K562 (cell line): Measurements from ENCODE around the gene UCN. TPM values are rescaled to one million over a fixed set of nuclear protein-coding genes. Genes with fewer than 3 reads are reported as not detected.

Experiments
- ARID3B ChIP-seq: fragments of 250-450 bp; sonication (Bioruptor Pico); IDR thresholded peaks from 2 replicates; pipeline ENCODE4 v1.4.0; 2020; ENCODE audit warnings: borderline replicate concordance
- C11orf30 ChIP-seq: fragments of 450-650 bp; IDR thresholded peaks from 2 replicates; pipeline ENCODE4 v1.6.1; 2016; ENCODE audit warnings: low read depth, mild to moderate bottlenecking
- EZH2 ChIP-seq: IDR thresholded peaks from 2 replicates; pipeline ENCODE4 v1.6.1; 2012; ENCODE audit warnings: low read depth, mild to moderate bottlenecking, inconsistent platforms, low read length, borderline replicate concordance
- GATAD2A ChIP-seq: fragments of 450-650 bp; IDR thresholded peaks from 2 replicates; pipeline ENCODE4 v1.6.1; 2017
- HMGN3 ChIP-seq: IDR thresholded peaks from 2 replicates; pipeline ENCODE4 v1.6.1; 2011; ENCODE audit warnings: borderline replicate concordance, low read depth, mild to moderate bottlenecking, mixed read lengths, low read length; ENCODE audit not compliant: insufficient read length; ENCODE audit errors: extremely low read depth
- HOXB6 ChIP-seq: fragments of 250-450 bp; sonication (Bioruptor Pico); IDR thresholded peaks from 2 replicates; pipeline ENCODE4 v1.5.1; 2022; ENCODE audit warnings: mild to moderate bottlenecking, borderline replicate concordance
- HSF4 ChIP-seq: fragments of 250-450 bp; sonication (Bioruptor Pico); IDR thresholded peaks from 2 replicates; pipeline ENCODE4 v2.1.2; 2022; ENCODE audit warnings: mild to moderate bottlenecking, moderate library complexity, borderline replicate concordance
- KDM2B ChIP-seq: fragments of 250-450 bp; sonication (Bioruptor Pico); IDR thresholded peaks from 2 replicates; pipeline ENCODE4 v1.8.0; 2021; ENCODE audit warnings: mild to moderate bottlenecking, moderate library complexity
- L3MBTL2 ChIP-seq: fragments of 450-650 bp; IDR thresholded peaks from 2 replicates; pipeline ENCODE4 v1.6.1; 2016; ENCODE audit warnings: mild to moderate bottlenecking, moderate library complexity
- MLX ChIP-seq, 2 experiments: fragments of 450-650 bp in 1 of 2; sonication (generic) in 1 of 2; formaldehyde crosslinking; conservative IDR thresholded peaks; 2 replicates each; pipeline versions ENCODE4 v1.4.0 to v1.8.1; 2020 to 2022; ENCODE audit warnings: mild to moderate bottlenecking in 1 of 2, missing genetic modification reagents in 1 of 2
- NFRKB ChIP-seq: fragments of 450-650 bp; IDR thresholded peaks from 2 replicates; pipeline ENCODE4 v1.6.1; 2016; ENCODE audit warnings: low read depth
- RBM17 ChIP-seq: fragments of 200-400 bp; formaldehyde crosslinking; IDR thresholded peaks from 2 replicates; pipeline ENCODE4 v1.6.1; 2017; ENCODE audit warnings: low read depth, mild to moderate bottlenecking, low read length, borderline replicate concordance
- RUNX1 ChIP-seq: sonication (generic); IDR thresholded peaks from 2 replicates; pipeline ENCODE4 v1.6.1; 2016; ENCODE audit warnings: antibody characterized with exemption, low read depth
- SMARCE1 ChIP-seq: fragments of 450-650 bp; IDR thresholded peaks from 2 replicates; pipeline ENCODE4 v1.7.1; 2016; ENCODE audit warnings: mild to moderate bottlenecking
- STAT6 ChIP-seq: sonication (generic); formaldehyde crosslinking; IDR thresholded peaks from 2 replicates; pipeline ENCODE4 v1.8.1; 2023; ENCODE audit warnings: mild to moderate bottlenecking, missing genetic modification reagents
- TBL1XR1 ChIP-seq, 2 experiments: IDR thresholded peaks; 2 replicates each; pipeline ENCODE4 v1.6.1; 2012; ENCODE audit warnings: improper control_type of control experiment in 2 of 2, low read length in 2 of 2, mild to moderate bottlenecking in 1 of 2
- TOE1 ChIP-seq, 2 experiments: fragments of 450-650 bp in 1 of 2; sonication (generic) in 1 of 2; formaldehyde crosslinking in 1 of 2; IDR thresholded peaks; 2 replicates each; pipeline versions ENCODE4 v1.7.1 to v1.8.0; 2016 to 2022; ENCODE audit warnings: borderline replicate concordance in 2 of 2, mild to moderate bottlenecking in 2 of 2, antibody characterized with exemption in 1 of 2, inconsistent platforms in 1 of 2, low read depth in 1 of 2, missing genetic modification reagents in 1 of 2, moderate library complexity in 1 of 2
- WHSC1 ChIP-seq: IDR thresholded peaks from one replicate; pipeline ENCODE4 v1.6.1; 2012; ENCODE audit warnings: low read length, control low read depth, inconsistent platforms
- ZNF518B ChIP-seq: fragments of 250-450 bp; sonication (Bioruptor Pico); IDR thresholded peaks from 2 replicates; pipeline ENCODE4 v1.5.0; 2021; ENCODE audit warnings: mild to moderate bottlenecking, moderate library complexity
- polyA plus RNA-seq, 8 experiments: library from polyadenylated mRNA; depleted of rRNA in 4 of 8; stranded (reverse) in 5 of 8; unstranded in 3 of 8; fragments of >200 nt; fragmentation: Nextera tagmentation in 2 of 8; fragmentation: Illumina TruSeq in 1 of 8; extraction: Ambion mirVana in 2 of 8; extraction: Trizol in 1 of 8; gene quantifications; 2 replicates each; pipeline versions ENCODE4 v1.2.1 to v1.2.3, GENCODE V29; 2011 to 2014; ENCODE audit warnings: inconsistent platforms in 1 of 8, missing spikeins in 1 of 8
- total RNA-seq, 7 experiments: library from RNA; depleted of rRNA in 6 of 7; stranded (reverse); fragments of >200 nt in 6 of 7; fragmentation: Illumina TruSeq in 2 of 7; extraction: Trizol in 2 of 7; gene quantifications; 2 replicates each; pipeline versions ENCODE4 v1.2.1 to v1.2.3, GENCODE V29; 2011 to 2021; ENCODE audit warnings: low replicate concordance in 1 of 7

The UCN gene
- total and polyA plus RNA-seq, 9 of the 15 experiments (the other 6 are each of a cell fraction or from before 2014, with no cell fraction given) = 0.10 to 2.7 (median 0.43) TPM

DNA sequence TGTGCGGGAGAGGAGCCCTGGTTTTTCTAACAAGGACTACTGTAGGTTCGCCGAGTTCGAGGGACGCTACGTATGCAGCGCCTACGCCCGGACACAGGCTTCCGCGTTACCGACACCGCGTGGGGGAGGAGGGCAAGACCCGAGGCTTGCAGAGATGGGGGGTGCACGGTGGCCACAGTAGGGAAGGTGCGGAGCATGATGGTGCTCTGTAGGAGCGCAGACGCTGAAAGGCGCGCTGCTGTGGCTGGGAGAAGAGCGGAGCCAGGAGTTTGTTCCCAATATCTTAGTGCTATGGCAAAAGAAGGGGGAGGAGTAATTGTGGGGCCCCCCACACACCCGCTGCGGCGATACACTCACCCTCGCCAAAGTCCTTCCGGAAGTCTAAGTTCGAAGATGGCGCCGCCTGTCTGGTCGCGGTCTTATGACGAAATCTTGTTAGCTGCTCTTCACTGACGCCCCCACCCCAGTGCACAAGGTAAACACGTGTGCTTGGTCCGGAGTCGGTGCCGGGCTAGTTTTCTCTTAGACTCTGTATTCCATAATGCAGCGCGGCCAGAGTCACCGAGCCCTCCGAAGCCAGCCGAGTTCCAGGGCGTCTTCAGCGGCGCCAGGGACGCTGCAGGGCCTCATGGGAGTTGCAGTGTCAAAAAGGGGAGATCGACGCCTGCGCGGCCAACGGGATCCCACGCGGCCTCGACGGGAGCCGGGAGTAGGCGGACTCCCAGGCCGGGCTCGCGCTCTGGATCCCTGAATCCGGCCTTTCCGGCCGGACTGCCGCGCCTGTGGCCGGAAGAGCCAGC is 48.3 kb upstream of the UCN start, which contains the start of gene GTF3C2 (continued):
- TF ChIP-seq HMGN3 (peak; percentile 47), ARID3B (CRISPR knock-in tag) (no peak), GATAD2A (no peak), STAT6 (no peak), KDM2B (CRISPR knock-in tag) (no peak), RBM17 (no peak), HSF4 (CRISPR knock-in tag) (no peak), TBL1XR1 (IDR thresholded peaks at IDR 0.05; ENCODE audit: low read length in 2 of 2) (peak in 1 of 2 experiments; percentile 62; a peak in 1 of 4 replicates), SMARCE1 (peak; percentile 43; the same call in 1 of the 2 replicates), RUNX1 (no peak), EZH2 (no peak), NFRKB (peak; percentile 91), L3MBTL2 (peak; percentile 97), TOE1 (IDR thresholded peaks at IDR 0.05; ENCODE audit: borderline replicate concordance) (peak; percentile 88), TOE1 (CRISPR knock-in tag; IDR thresholded peaks at IDR 0.05; ENCODE audit: borderline replicate concordance, low read depth) (no peak), ZNF518B (no peak), WHSC1 (no peak), MLX (CRISPR knock-in tag; conservative IDR thresholded peaks at IDR 0.05) (peak in 1 of 2 experiments; percentile 58; a peak in 1 of 4 replicates), HOXB6 (CRISPR knock-in tag) (no peak), C11orf30 (peak; percentile 92)
